ENCODE results near the gene VAT1L. TPM values are rescaled to one million over a fixed set of nuclear protein-coding genes. Genes with fewer than 3 reads are reported as not detected.

The VAT1L gene
- total and polyA plus RNA-seq, 2 experiments from 2014 or later: 11.0 to 24.4 TPM

GRCh38 chr16:77759821-77760220 is 28.5 kb upstream of the VAT1L start:
- H3K9me2 ChIP-seq (ENCODE audit: insufficient read depth): peaks cover 5% of the 10 kb centered on the region; the same call in 1 of the 2 replicates
- ATAC-seq (no peak), DNase-seq (ENCODE audit: low spot score) (no peak)
- H3K4me2 ChIP-seq: no peak overlapping the region
- no peak overlapping the region for H3K27ac Mint-ChIP-seq
- no peak overlapping the region for H3K4me3 ChIP-seq
- H3K27me3 ChIP-seq (ENCODE audit: insufficient read depth): no peaks in the 10 kb centered on the region
- TF ChIP-seq EZH2phosphoT487 (IDR thresholded peaks at IDR 0.05; ENCODE audit: unreplicated experiment) (no peak), ZNF331 (CRISPR knock-in tag; IDR thresholded peaks at IDR 0.05; ENCODE audit: low read depth) (no peak), POLR2AphosphoS5 (IDR thresholded peaks at IDR 0.05; ENCODE audit: low read depth) (no peak), ZNF462 (CRISPR knock-in tag; IDR thresholded peaks at IDR 0.05) (no peak), STAT1 (IDR thresholded peaks at IDR 0.05; ENCODE audit: unreplicated experiment) (no peak), CTCF (conservative IDR thresholded peaks at IDR 0.05; ENCODE audit: low read depth in 2 of 2) (no peak), REST (IDR thresholded peaks at IDR 0.05; ENCODE audit: unreplicated experiment) (no peak), ETS1 (IDR thresholded peaks at IDR 0.05) (no peak), CREB1 (CRISPR knock-in tag; IDR thresholded peaks at IDR 0.05; ENCODE audit: low read depth) (no peak), ZNF114 (CRISPR knock-in tag; IDR thresholded peaks at IDR 0.05) (no peak)
- peaks cover 3% of the 10 kb centered on the region; the same call in 1 of the 3 replicates for H3K9me3 Mint-ChIP-seq
- no peaks in the 10 kb centered on the region for H3K36me3 ChIP-seq (ENCODE audit: insufficient read depth)
- no peaks in the 10 kb centered on the region for H3K36me3 Mint-ChIP-seq (ENCODE audit: low read depth)
- H3K4me1 Mint-ChIP-seq: no peaks in the 10 kb centered on the region
- H3K79me2 ChIP-seq (replicated peaks; ENCODE audit: insufficient read depth): no peaks in the 10 kb centered on the region
- H4K20me1 ChIP-seq (replicated peaks; ENCODE audit: insufficient read depth): no peaks in the 10 kb centered on the region
- no peaks in the 10 kb centered on the region for H3K27me3 Mint-ChIP-seq (ENCODE audit: insufficient read depth, low read depth, poor library complexity)
- H3F3A ChIP-seq (replicated peaks; ENCODE audit: low read depth): no peaks in the 10 kb centered on the region
- H3K4me3 Mint-ChIP-seq: no peak overlapping the region
- no peak overlapping the region for H3K27ac ChIP-seq (ENCODE audit: low read depth)
- H3K4me1 ChIP-seq (ENCODE audit: insufficient read depth): no peaks in the 10 kb centered on the region
- no peak overlapping the region for H2AFZ ChIP-seq

Data from GM23338 (cell line).